HEK293 (cell line): ENCODE measurements around the gene B4GALT3.
A peak's percentile ranks its signal among the peaks of the same experiment; 100 is the strongest.

Experiments used
- CTCF ChIA-PET: fragments of 350-600 bp; formaldehyde crosslinking; extraction: SDS; loops from one replicate; lab custom pipeline; 2021; ENCODE audit warnings: antibody characterized with exemption; lab: Yijun Ruan, JAX
- POLR2A ChIA-PET: fragments of 300-600 bp; formaldehyde crosslinking; extraction: SDS; loops from one replicate; lab custom pipeline; 2020; ENCODE audit warnings: antibody characterized with exemption, inconsistent platforms; lab: Yijun Ruan, JAX
- H3K27ac ChIP-seq: fragments of 200-500 bp; sonication (Bioruptor generic); 2 replicates; pipeline ENCODE4 v1.5.1; 2014; ENCODE audit warnings: low read depth, low read length, control low read depth, inconsistent platforms; ENCODE audit errors: extremely low read depth
- H3K36me3 ChIP-seq, 2 experiments: fragments of 200-500 bp in 1 of 2; sonication (Bioruptor generic) in 1 of 2; 1 replicate in 1 of 2; 2 replicates in 1 of 2; pipeline ENCODE4 v1.5.1; 2014 to 2017; ENCODE audit warnings: inconsistent platforms in 2 of 2, low read length in 2 of 2; ENCODE audit not compliant: control insufficient read depth in 2 of 2, insufficient read depth in 1 of 2
- H3K4me1 ChIP-seq: fragments of 200-500 bp; sonication (Bioruptor generic); 2 replicates; pipeline ENCODE4 v1.5.1; 2014; ENCODE audit warnings: mild to moderate bottlenecking, low read length, inconsistent platforms; ENCODE audit not compliant: control insufficient read depth, insufficient read depth
- H3K4me3 ChIP-seq: 2 replicates; pipeline ENCODE4 v1.5.1; 2011; ENCODE audit warnings: low read depth, mild to moderate bottlenecking, control low read depth, low read length, moderate library complexity
- H3K9me3 ChIP-seq: fragments of 200-500 bp; sonication (Bioruptor generic); 2 replicates; pipeline ENCODE4 v1.5.1; 2014; ENCODE audit warnings: low read depth, low read length, inconsistent platforms; ENCODE audit not compliant: control insufficient read depth, insufficient read depth
- KLF10 ChIP-seq: fragments of 450-650 bp; IDR thresholded peaks from 2 replicates; pipeline ENCODE4 v1.5.1; 2018; ENCODE audit warnings: missing biosample characterization, mild to moderate bottlenecking, missing genetic modification characterization
- SP2 ChIP-seq: fragments of 450-650 bp; formaldehyde crosslinking; IDR thresholded peaks from 2 replicates; pipeline ENCODE4 v1.5.1; 2016; ENCODE audit warnings: missing biosample characterization, missing genetic modification characterization
- ZEB2 ChIP-seq: fragments of 450-650 bp; formaldehyde crosslinking; IDR thresholded peaks from 2 replicates; pipeline ENCODE4 v1.5.1; 2016; ENCODE audit warnings: missing biosample characterization, missing genetic modification characterization
- ZNF169 ChIP-seq: fragments of 450-650 bp; formaldehyde crosslinking; IDR thresholded peaks from 2 replicates; pipeline ENCODE4 v1.5.1; 2016; ENCODE audit warnings: missing biosample characterization, missing genetic modification characterization
- ZNF2 ChIP-seq: fragments of 450-650 bp; formaldehyde crosslinking; IDR thresholded peaks from 2 replicates; pipeline ENCODE4 v1.5.1; 2016; ENCODE audit warnings: missing biosample characterization, missing genetic modification characterization
- ZNF354C ChIP-seq: fragments of 450-650 bp; formaldehyde crosslinking; IDR thresholded peaks from 2 replicates; pipeline ENCODE4 v1.5.1; 2016; ENCODE audit warnings: missing biosample characterization, missing genetic modification characterization, low read depth, borderline replicate concordance
- ZNF426 ChIP-seq: fragments of 450-650 bp; formaldehyde crosslinking; IDR thresholded peaks from 2 replicates; pipeline ENCODE4 v1.5.1; 2017; ENCODE audit warnings: missing biosample characterization, missing genetic modification characterization, mild to moderate bottlenecking, inconsistent platforms, moderate library complexity
- ZNF521 ChIP-seq: fragments of 450-650 bp; formaldehyde crosslinking; IDR thresholded peaks from 2 replicates; pipeline ENCODE4 v1.5.1; 2017; ENCODE audit warnings: missing biosample characterization, mild to moderate bottlenecking, missing genetic modification characterization
- ZNF555 ChIP-seq: fragments of 450-650 bp; formaldehyde crosslinking; conservative IDR thresholded peaks from 2 replicates; pipeline ENCODE4 v1.5.1; 2017; ENCODE audit warnings: missing biosample characterization, mild to moderate bottlenecking, missing genetic modification characterization, inconsistent platforms
- ZNF560 ChIP-seq: fragments of 450-650 bp; formaldehyde crosslinking; IDR thresholded peaks from 2 replicates; pipeline ENCODE4 v1.5.1; 2017; ENCODE audit warnings: missing biosample characterization, missing genetic modification characterization, borderline replicate concordance
- ZNF623 ChIP-seq: fragments of 450-650 bp; formaldehyde crosslinking; IDR thresholded peaks from 2 replicates; pipeline ENCODE4 v1.5.1; 2016; ENCODE audit warnings: missing biosample characterization, missing genetic modification characterization
- ZNF654 ChIP-seq: fragments of 450-650 bp; formaldehyde crosslinking; IDR thresholded peaks from 2 replicates; pipeline ENCODE4 v1.5.1; 2016; ENCODE audit warnings: low read depth, missing biosample characterization, missing genetic modification characterization
- ZNF660 ChIP-seq: fragments of 450-650 bp; IDR thresholded peaks from 2 replicates; pipeline ENCODE4 v1.5.1; 2018; ENCODE audit warnings: missing biosample characterization, mild to moderate bottlenecking, missing genetic modification characterization
- ZNF792 ChIP-seq: fragments of 450-650 bp; formaldehyde crosslinking; IDR thresholded peaks from 2 replicates; pipeline ENCODE4 v1.5.1; 2016; ENCODE audit warnings: missing biosample characterization, missing genetic modification characterization
- TF ChIP-seq, protein P1 (sequence below): fragments of 450-650 bp; formaldehyde crosslinking; conservative IDR thresholded peaks from 2 replicates; pipeline ENCODE4 v1.5.1; 2016; ENCODE audit warnings: low read depth, missing biosample characterization, missing genetic modification characterization
- TF ChIP-seq, protein P2 (sequence below): fragments of 450-650 bp; formaldehyde crosslinking; IDR thresholded peaks from 2 replicates; pipeline ENCODE4 v1.5.1; 2016; ENCODE audit warnings: missing biosample characterization, missing genetic modification characterization
- TF ChIP-seq, protein P3 (sequence below): sonication (generic); formaldehyde crosslinking; IDR thresholded peaks from 2 replicates; pipeline ENCODE4 v1.8.1; 2022; ENCODE audit warnings: mild to moderate bottlenecking, moderate library complexity, missing genetic modification reagents
- TF ChIP-seq, protein P4 (sequence below): fragments of 450-650 bp; formaldehyde crosslinking; IDR thresholded peaks from 2 replicates; pipeline ENCODE4 v1.5.1; 2016; ENCODE audit warnings: missing biosample characterization, missing genetic modification characterization, borderline replicate concordance

Gene B4GALT3

GRCh38 chr1:161209790-161210409 lies 32.6 kb upstream of the B4GALT3 start (continued):
- TF ChIP-seq, protein P1, sequence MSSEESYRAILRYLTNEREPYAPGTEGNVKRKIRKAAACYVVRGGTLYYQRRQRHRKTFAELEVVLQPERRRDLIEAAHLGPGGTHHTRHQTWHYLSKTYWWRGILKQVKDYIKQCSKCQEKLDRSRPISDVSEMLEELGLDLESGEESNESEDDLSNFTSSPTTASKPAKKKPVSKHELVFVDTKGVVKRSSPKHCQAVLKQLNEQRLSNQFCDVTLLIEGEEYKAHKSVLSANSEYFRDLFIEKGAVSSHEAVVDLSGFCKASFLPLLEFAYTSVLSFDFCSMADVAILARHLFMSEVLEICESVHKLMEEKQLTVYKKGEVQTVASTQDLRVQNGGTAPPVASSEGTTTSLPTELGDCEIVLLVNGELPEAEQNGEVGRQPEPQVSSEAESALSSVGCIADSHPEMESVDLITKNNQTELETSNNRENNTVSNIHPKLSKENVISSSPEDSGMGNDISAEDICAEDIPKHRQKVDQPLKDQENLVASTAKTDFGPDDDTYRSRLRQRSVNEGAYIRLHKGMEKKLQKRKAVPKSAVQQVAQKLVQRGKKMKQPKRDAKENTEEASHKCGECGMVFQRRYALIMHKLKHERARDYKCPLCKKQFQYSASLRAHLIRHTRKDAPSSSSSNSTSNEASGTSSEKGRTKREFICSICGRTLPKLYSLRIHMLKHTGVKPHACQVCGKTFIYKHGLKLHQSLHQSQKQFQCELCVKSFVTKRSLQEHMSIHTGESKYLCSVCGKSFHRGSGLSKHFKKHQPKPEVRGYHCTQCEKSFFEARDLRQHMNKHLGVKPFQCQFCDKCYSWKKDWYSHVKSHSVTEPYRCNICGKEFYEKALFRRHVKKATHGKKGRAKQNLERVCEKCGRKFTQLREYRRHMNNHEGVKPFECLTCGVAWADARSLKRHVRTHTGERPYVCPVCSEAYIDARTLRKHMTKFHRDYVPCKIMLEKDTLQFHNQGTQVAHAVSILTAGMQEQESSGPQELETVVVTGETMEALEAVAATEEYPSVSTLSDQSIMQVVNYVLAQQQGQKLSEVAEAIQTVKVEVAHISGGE (tag by site-specific recombination): peak; percentile 90
- TF ChIP-seq ZNF169: no peak
- TF ChIP-seq ZNF354C: no peak
- TF ChIP-seq ZNF792 (tag by site-specific recombination): no peak
- no peak for TF ChIP-seq ZNF521 (tag by site-specific recombination)
- TF ChIP-seq, protein P2, sequence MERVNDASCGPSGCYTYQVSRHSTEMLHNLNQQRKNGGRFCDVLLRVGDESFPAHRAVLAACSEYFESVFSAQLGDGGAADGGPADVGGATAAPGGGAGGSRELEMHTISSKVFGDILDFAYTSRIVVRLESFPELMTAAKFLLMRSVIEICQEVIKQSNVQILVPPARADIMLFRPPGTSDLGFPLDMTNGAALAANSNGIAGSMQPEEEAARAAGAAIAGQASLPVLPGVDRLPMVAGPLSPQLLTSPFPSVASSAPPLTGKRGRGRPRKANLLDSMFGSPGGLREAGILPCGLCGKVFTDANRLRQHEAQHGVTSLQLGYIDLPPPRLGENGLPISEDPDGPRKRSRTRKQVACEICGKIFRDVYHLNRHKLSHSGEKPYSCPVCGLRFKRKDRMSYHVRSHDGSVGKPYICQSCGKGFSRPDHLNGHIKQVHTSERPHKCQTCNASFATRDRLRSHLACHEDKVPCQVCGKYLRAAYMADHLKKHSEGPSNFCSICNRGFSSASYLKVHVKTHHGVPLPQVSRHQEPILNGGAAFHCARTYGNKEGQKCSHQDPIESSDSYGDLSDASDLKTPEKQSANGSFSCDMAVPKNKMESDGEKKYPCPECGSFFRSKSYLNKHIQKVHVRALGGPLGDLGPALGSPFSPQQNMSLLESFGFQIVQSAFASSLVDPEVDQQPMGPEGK (tag by site-specific recombination): peak; percentile 31; the same call in 1 of the 2 replicates
- no peak for TF ChIP-seq ZNF555 (tag by site-specific recombination)
- no peak for TF ChIP-seq ZEB2 (tag by site-specific recombination)
- TF ChIP-seq ZNF654 (tag by site-specific recombination): peak; percentile 84
- TF ChIP-seq ZNF623: no peak
- TF ChIP-seq ZNF2: peak; percentile 81
- peak; percentile 44; the same call in 1 of the 2 replicates for TF ChIP-seq ZNF660 (tag by site-specific recombination)

DNA sequence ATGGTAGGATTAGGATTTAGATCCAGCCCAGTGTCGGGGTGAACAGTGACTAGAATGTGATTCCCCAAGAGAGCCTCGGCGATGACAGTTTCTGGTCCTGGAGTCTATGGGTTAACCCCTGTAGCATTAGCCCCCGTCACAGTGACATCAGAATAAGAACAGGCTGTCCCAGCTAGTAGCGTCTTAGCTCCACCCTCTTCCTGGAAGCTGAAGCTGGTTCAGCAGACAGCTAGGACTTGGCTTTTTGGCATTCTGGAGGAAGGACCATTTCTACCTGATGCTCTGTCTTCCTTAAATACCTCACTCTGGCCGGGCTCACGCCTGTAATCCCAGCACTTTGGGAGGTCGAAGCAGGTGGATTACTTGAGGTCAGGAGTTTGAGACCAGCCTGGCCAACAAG lies 29.9 kb upstream of the B4GALT3 start:
- POLR2A ChIA-PET: interaction anchor here (0.6 kb wide), 1 partner anchor 19 kb away, joined by 7 read pairs; the partner anchor contains the start of gene TOMM40L
- no peak for TF ChIP-seq SP2 (tag by site-specific recombination)
- TF ChIP-seq KLF10: no peak
- TF ChIP-seq, protein P3, sequence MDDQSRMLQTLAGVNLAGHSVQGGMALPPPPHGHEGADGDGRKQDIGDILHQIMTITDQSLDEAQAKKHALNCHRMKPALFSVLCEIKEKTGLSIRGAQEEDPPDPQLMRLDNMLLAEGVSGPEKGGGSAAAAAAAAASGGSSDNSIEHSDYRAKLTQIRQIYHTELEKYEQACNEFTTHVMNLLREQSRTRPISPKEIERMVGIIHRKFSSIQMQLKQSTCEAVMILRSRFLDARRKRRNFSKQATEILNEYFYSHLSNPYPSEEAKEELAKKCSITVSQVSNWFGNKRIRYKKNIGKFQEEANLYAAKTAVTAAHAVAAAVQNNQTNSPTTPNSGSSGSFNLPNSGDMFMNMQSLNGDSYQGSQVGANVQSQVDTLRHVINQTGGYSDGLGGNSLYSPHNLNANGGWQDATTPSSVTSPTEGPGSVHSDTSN (CRISPR knock-in tag): no peak
- no peak for TF ChIP-seq ZNF560 (tag by site-specific recombination)
- TF ChIP-seq, protein P4, sequence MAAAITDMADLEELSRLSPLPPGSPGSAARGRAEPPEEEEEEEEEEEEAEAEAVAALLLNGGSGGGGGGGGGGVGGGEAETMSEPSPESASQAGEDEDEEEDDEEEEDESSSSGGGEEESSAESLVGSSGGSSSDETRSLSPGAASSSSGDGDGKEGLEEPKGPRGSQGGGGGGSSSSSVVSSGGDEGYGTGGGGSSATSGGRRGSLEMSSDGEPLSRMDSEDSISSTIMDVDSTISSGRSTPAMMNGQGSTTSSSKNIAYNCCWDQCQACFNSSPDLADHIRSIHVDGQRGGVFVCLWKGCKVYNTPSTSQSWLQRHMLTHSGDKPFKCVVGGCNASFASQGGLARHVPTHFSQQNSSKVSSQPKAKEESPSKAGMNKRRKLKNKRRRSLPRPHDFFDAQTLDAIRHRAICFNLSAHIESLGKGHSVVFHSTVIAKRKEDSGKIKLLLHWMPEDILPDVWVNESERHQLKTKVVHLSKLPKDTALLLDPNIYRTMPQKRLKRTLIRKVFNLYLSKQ (tag by site-specific recombination): no peak
- TF ChIP-seq ZNF426 (tag by site-specific recombination): no peak
- TF ChIP-seq, all 188 proteins: peak for 0
- Histone ChIP-seq H3K9me3 (no peaks in the 10 kb centered on the region), H3K27ac (no peak overlapping the region), H3K4me3 (no peak overlapping the region), H3K4me1 (no peaks in the 10 kb centered on the region), H3K36me3 (peaks cover 43 to 82% of the 10 kb centered on the region in 2 experiments)
- CTCF ChIA-PET: interaction anchor here (1.6 to 6.8 kb wide), 3 partner anchors 14 to 175 kb away, joined by 5 to 82 read pairs (median 31); partner anchors contain the start of genes APOA2 and TOMM40L
